IMR-90 (cell line): ENCODE results near the gene RUNX2. TPM values are rescaled to one million over a fixed set of nuclear protein-coding genes. Genes with fewer than 3 reads are reported as not detected.

ENCODE experiments used
- ATAC-seq: fragments of 200-7000 bp; cut with Tn5 transposase; 2 replicates; pipeline ENCODE4 v1.9.1; 2020; ENCODE audit warnings: low read depth, mild to moderate bottlenecking, moderate library complexity
- BruUV-seq: library from RNA; stranded (reverse); fragments of 400-500 nt; replicated peaks from 2 replicates; lab custom pipeline; 2021; lab: Mats Ljungman, UMichigan
- CTCF ChIA-PET: fragments of 300-600 bp; formaldehyde crosslinking; extraction: SDS; loops from one replicate; lab custom pipeline; 2021; ENCODE audit warnings: antibody characterized with exemption; lab: Yijun Ruan, JAX
- POLR2A ChIA-PET: fragments of 300-600 bp; sonication (Branson Sonifier 250); formaldehyde crosslinking; loops from one replicate; lab custom pipeline; 2022; ENCODE audit warnings: antibody characterized with exemption; ENCODE audit not compliant: unreplicated experiment; lab: Charles Lee
- DNase-seq: peaks from one replicate; pipeline ENCODE4 v3.0.0; 2013
- H2AFZ ChIP-seq: replicated peaks from 2 replicates; pipeline ENCODE3; 2013; ENCODE audit warnings: low read length, mild to moderate bottlenecking; ENCODE audit not compliant: poor library complexity
- H2AK5ac ChIP-seq: 2 replicates; pipeline ENCODE4 v1.6.1; 2013; ENCODE audit warnings: low read depth, low read length, inconsistent platforms
- H2AK9ac ChIP-seq: replicated peaks from 2 replicates; pipeline ENCODE3; 2013; ENCODE audit warnings: mild to moderate bottlenecking, low read depth, low read length, moderate library complexity; ENCODE audit not compliant: poor library complexity
- H2BK120ac ChIP-seq: 2 replicates; pipeline ENCODE4 v1.6.1; 2013; ENCODE audit warnings: low read depth, low read length, inconsistent platforms
- H2BK15ac ChIP-seq: 3 replicates; pipeline ENCODE4 v1.6.1; 2013; ENCODE audit warnings: low read depth, low read length, inconsistent platforms
- H2BK20ac ChIP-seq: 2 replicates; pipeline ENCODE4 v1.6.1; 2013; ENCODE audit warnings: low read depth, mild to moderate bottlenecking, inconsistent platforms, low read length, moderate library complexity
- H2BK5ac ChIP-seq: 2 replicates; pipeline ENCODE4 v1.6.1; 2013; ENCODE audit warnings: mild to moderate bottlenecking, low read depth, low read length, inconsistent platforms; ENCODE audit not compliant: poor library complexity, severe bottlenecking
- H3K14ac ChIP-seq: replicated peaks from 2 replicates; pipeline ENCODE4 v1.6.1; 2013; ENCODE audit warnings: low read depth, low read length, inconsistent platforms
- H3K18ac ChIP-seq: 2 replicates; pipeline ENCODE4 v1.6.1; 2013; ENCODE audit warnings: low read depth, low read length, control low read depth
- H3K23ac ChIP-seq: 2 replicates; pipeline ENCODE4 v1.6.1; 2013; ENCODE audit warnings: low read depth, low read length, inconsistent platforms
- H3K27ac ChIP-seq: 2 replicates; pipeline ENCODE4 v1.5.1; 2013; ENCODE audit warnings: mild to moderate bottlenecking, control low read depth, low read length; ENCODE audit not compliant: insufficient read depth
- H3K27me3 ChIP-seq: 2 replicates; pipeline ENCODE4 v1.6.1; 2013; ENCODE audit warnings: low read length; ENCODE audit not compliant: control insufficient read depth, insufficient read depth
- H3K36me3 ChIP-seq: 2 replicates; pipeline ENCODE4 v1.6.1; 2013; ENCODE audit warnings: low read length, mixed read lengths; ENCODE audit not compliant: control insufficient read depth, insufficient read depth
- H3K4ac ChIP-seq: 2 replicates; pipeline ENCODE4 v1.6.1; 2013; ENCODE audit warnings: low read depth, low read length, inconsistent platforms
- H3K4me1 ChIP-seq: 2 replicates; pipeline ENCODE4 v1.6.1; 2013; ENCODE audit warnings: low read length, mixed read lengths; ENCODE audit not compliant: control insufficient read depth, insufficient read depth
- H3K4me2 ChIP-seq: 2 replicates; pipeline ENCODE4 v1.6.1; 2013; ENCODE audit warnings: low read depth, mild to moderate bottlenecking, control low read depth, low read length, moderate library complexity
- H3K4me3 ChIP-seq: 2 replicates; pipeline ENCODE4 v1.5.1; 2013; ENCODE audit warnings: low read depth, mild to moderate bottlenecking, control low read depth, low read length, moderate library complexity; ENCODE audit not compliant: insufficient read depth
- H3K56ac ChIP-seq: 2 replicates; pipeline ENCODE4 v1.6.1; 2013; ENCODE audit warnings: low read length, inconsistent platforms; ENCODE audit not compliant: insufficient read depth; ENCODE audit errors: extremely low read depth
- H3K79me1 ChIP-seq, 2 experiments: 2 replicates each; pipeline ENCODE4 v1.6.1; 2013; ENCODE audit warnings: low read length in 2 of 2, inconsistent platforms in 1 of 2, low read depth in 1 of 2
- H3K9ac ChIP-seq: 2 replicates; pipeline ENCODE4 v1.6.1; 2013; ENCODE audit warnings: low read depth, low read length, control low read depth
- H3K9me1 ChIP-seq: 2 replicates; pipeline ENCODE4 v1.6.1; 2013; ENCODE audit warnings: low read length, inconsistent platforms; ENCODE audit not compliant: insufficient read depth
- H3K9me3 ChIP-seq: 2 replicates; pipeline ENCODE4 v1.6.1; 2013; ENCODE audit warnings: low read length; ENCODE audit not compliant: control insufficient read depth, insufficient read depth
- H4K20me1 ChIP-seq: 2 replicates; pipeline ENCODE4 v1.6.1; 2013; ENCODE audit warnings: low read length, inconsistent platforms; ENCODE audit not compliant: insufficient read depth
- H4K5ac ChIP-seq: 2 replicates; pipeline ENCODE4 v1.6.1; 2013; ENCODE audit warnings: mild to moderate bottlenecking, low read depth, low read length, control low read depth
- H4K8ac ChIP-seq, 2 experiments: 2 replicates each; pipeline ENCODE4 v1.6.1; 2013; ENCODE audit warnings: low read depth in 2 of 2, low read length in 2 of 2, control low read depth in 1 of 2, inconsistent platforms in 1 of 2
- H4K91ac ChIP-seq: 2 replicates; pipeline ENCODE4 v1.6.1; 2013; ENCODE audit warnings: low read depth, low read length, inconsistent platforms; ENCODE audit not compliant: insufficient read depth
- BHLHE40 ChIP-seq: fragments of 150-350 bp; IDR thresholded peaks from 2 replicates; pipeline ENCODE4 v1.6.1; 2016; ENCODE audit warnings: mild to moderate bottlenecking, low read depth, low read length
- CEBPB ChIP-seq: IDR thresholded peaks from 2 replicates; pipeline ENCODE4 v1.6.1; 2012; ENCODE audit warnings: low read depth, low read length, improper control_type of control experiment
- CHD1 ChIP-seq: IDR thresholded peaks from 2 replicates; pipeline ENCODE4 v1.6.1; 2012; ENCODE audit warnings: low read depth, low read length, improper control_type of control experiment
- CTCF ChIP-seq: conservative IDR thresholded peaks from 2 replicates; pipeline ENCODE4 v1.5.1; 2012; ENCODE audit warnings: mild to moderate bottlenecking, low read depth, low read length, improper control_type of control experiment
- ELK1 ChIP-seq: fragments of 150-350 bp; IDR thresholded peaks from 2 replicates; pipeline ENCODE4 v1.6.1; 2016; ENCODE audit warnings: low read depth, mild to moderate bottlenecking, low read length, moderate library complexity, borderline replicate concordance
- MAFK ChIP-seq: IDR thresholded peaks from 2 replicates; pipeline ENCODE4 v1.6.1; 2012; ENCODE audit warnings: low read depth, low read length, improper control_type of control experiment
- MAZ ChIP-seq: IDR thresholded peaks from 2 replicates; pipeline ENCODE4 v1.6.1; 2012; ENCODE audit warnings: low read depth, mild to moderate bottlenecking, low read length, improper control_type of control experiment, moderate library complexity, borderline replicate concordance
- MXI1 ChIP-seq: IDR thresholded peaks from 2 replicates; pipeline ENCODE4 v1.6.1; 2012; ENCODE audit warnings: low read depth, mild to moderate bottlenecking, low read length, moderate library complexity, borderline replicate concordance
- NFE2L2 ChIP-seq: fragments of 150-350 bp; IDR thresholded peaks from 2 replicates; pipeline ENCODE4 v1.6.1; 2016; ENCODE audit warnings: low read depth, mild to moderate bottlenecking, low read length
- POLR2A ChIP-seq: IDR thresholded peaks from 2 replicates; pipeline ENCODE4 v1.6.1; 2012; ENCODE audit warnings: mild to moderate bottlenecking, low read depth, low read length
- RAD21 ChIP-seq: IDR thresholded peaks from 2 replicates; pipeline ENCODE4 v1.6.1; 2012; ENCODE audit warnings: low read length, improper control_type of control experiment
- RCOR1 ChIP-seq: IDR thresholded peaks from 2 replicates; pipeline ENCODE4 v1.6.1; 2012; ENCODE audit warnings: mild to moderate bottlenecking, low read length, improper control_type of control experiment; ENCODE audit not compliant: insufficient replicate concordance
- RFX5 ChIP-seq: IDR thresholded peaks from 2 replicates; pipeline ENCODE4 v1.8.0; 2012; ENCODE audit warnings: low read depth, mild to moderate bottlenecking, low read length, moderate library complexity
- SMC3 ChIP-seq: fragments of 150-350 bp; IDR thresholded peaks from 2 replicates; pipeline ENCODE4 v1.6.1; 2016; ENCODE audit warnings: low read depth, mild to moderate bottlenecking, antibody characterized with exemption, low read length, moderate library complexity
- USF2 ChIP-seq: fragments of 150-350 bp; IDR thresholded peaks from 2 replicates; pipeline ENCODE4 v1.6.1; 2017; ENCODE audit warnings: mild to moderate bottlenecking, antibody characterized with exemption, low read length, low read depth
- WGBS, 2 experiments: methylation state at CpG; one replicate each; pipeline versions ENCODE4 v1.1.5 to v1.1.7; 2013; ENCODE audit warnings: missing lambda C conversion rate in 2 of 2; ENCODE audit not compliant: insufficient read length in 1 of 2; ENCODE audit errors: extremely low coverage in 2 of 2; 5-methylcytosine and 5-hydroxymethylcytosine counted together
- dilution Hi-C: fragments of 300-500 bp; cut with HindIII; formaldehyde crosslinking; loops from one replicate; pipeline ENCODE4 v1.14.3; 2018; ENCODE audit warnings: low sequenced_read_pairs; ENCODE audit not compliant: unreplicated experiment
- in situ Hi-C: fragments of 300-500 bp; cut with MboI; formaldehyde crosslinking; loops from 3 replicates; pipeline ENCODE4 v1.14.3; 2019; ENCODE audit warnings: low sequenced_read_pairs, inconsistent platforms, mixed read lengths
- intact Hi-C: fragments of 100-400 bp; cut with micrococcal nuclease; formaldehyde crosslinking; loops from 2 replicates; pipeline ENCODE4 v1.10.0; 2022
- polyA plus RNA-seq, 3 experiments: library from polyadenylated mRNA; depleted of rRNA; stranded (reverse); fragments of >200 nt; gene quantifications; 2 replicates each; pipeline ENCODE4 v1.2.3, GENCODE V29; 2012; ENCODE audit warnings: low replicate concordance in 1 of 3
- total RNA-seq: library from RNA; depleted of rRNA; stranded (reverse); fragments of >200 nt; gene quantifications from 2 replicates; pipeline ENCODE4 v1.2.3, GENCODE V29; 2012

Gene RUNX2
- total and polyA plus RNA-seq, 2 of the 4 experiments (the other 2 are of a cell fraction), result 2.3 to 4.7 TPM

GRCh38 chr6:45378334-45378926 is 50.3 kb downstream of the RUNX2 start:
- Histone ChIP-seq H4K20me1 (no peaks in the 10 kb centered on the region), H2AK9ac (peak overlapping the region; percentile 26), H2BK5ac (peak overlapping the region; percentile 69), H3K56ac (peak overlapping the region; percentile 97), H3K9me1 (no peaks in the 10 kb centered on the region), H3K27me3 (no peaks in the 10 kb centered on the region), H2BK15ac (peak overlapping the region; percentile 16; the same call in 1 of the 3 replicates), H3K79me1 (peaks cover 5% of the 10 kb centered on the region in 2 experiments), H4K5ac (peak overlapping the region; percentile 65), H4K91ac (peak overlapping the region; percentile 86), H3K4me3 (peak overlapping the region; percentile 66), H3K36me3 (no peaks in the 10 kb centered on the region), H4K8ac (peak overlapping the region; percentile 96 to 99), H2AK5ac (no peak overlapping the region), H2AFZ (peak overlapping the region; percentile 89), H3K4ac (peak overlapping the region; percentile 78), H2BK20ac (peak overlapping the region; percentile 3), H3K27ac (peak overlapping the region; percentile 87), H3K23ac (peak overlapping the region; percentile 86), H2BK120ac (peak overlapping the region; percentile 49), H3K18ac (peak overlapping the region; percentile 65), H3K9ac (peak overlapping the region; percentile 86), H3K4me2 (peak overlapping the region; percentile 80), H3K4me1 (no peaks in the 10 kb centered on the region), H3K14ac (peak overlapping the region; percentile 95), H3K9me3 (no peaks in the 10 kb centered on the region)
- ChIA-PET CTCF (interaction anchor here (0.6 to 1.1 kb wide), 4 partner anchors 108 to 903 kb away, joined by 3 to 5 read pairs (median 3); no protein-coding TSS in a partner anchor), POLR2A (interaction anchor here (1.0 kb wide), 1 partner anchor 248 kb away, joined by 3 read pairs; no protein-coding TSS in a partner anchor)
- in situ Hi-C loops, result no loop called here
- intact Hi-C loops, result loop anchor here (1.0 to 5.0 kb wide), 5 partner anchors 42 to 901 kb away; no protein-coding TSS in a partner anchor
- no peak for DNase-seq
- TSS peak; percentile 67 for BruUV-seq
- WGBS, 2 experiments, result no CpG with 5 or more reads among the region's 21 CpGs
- ATAC-seq, result peak; percentile 44
- dilution Hi-C loops, result no loop called here
- TF ChIP-seq USF2, result no peak
- no peak for TF ChIP-seq ELK1
- TF ChIP-seq POLR2A, result no peak
- TF ChIP-seq MXI1, result no peak
- TF ChIP-seq BHLHE40, result no peak
- no peak for TF ChIP-seq CEBPB
- no peak for TF ChIP-seq MAFK
- TF ChIP-seq RFX5, result no peak
- TF ChIP-seq MAZ, result no peak
- TF ChIP-seq SMC3, result no peak
- TF ChIP-seq RCOR1, result no peak
- no peak; the same call in 1 of the 2 replicates for TF ChIP-seq CHD1
- TF ChIP-seq CTCF, result no peak
- no peak for TF ChIP-seq RAD21
- no peak for TF ChIP-seq NFE2L2
